ENCODE results near the gene SHQ1. TPM values are rescaled to one million over a fixed set of nuclear protein-coding genes. Genes with fewer than 3 reads are reported as not detected.

The SHQ1 gene
- total and polyA plus RNA-seq, 2 experiments from 2014 or later = 18.3 to 28.7 TPM

DNA sequence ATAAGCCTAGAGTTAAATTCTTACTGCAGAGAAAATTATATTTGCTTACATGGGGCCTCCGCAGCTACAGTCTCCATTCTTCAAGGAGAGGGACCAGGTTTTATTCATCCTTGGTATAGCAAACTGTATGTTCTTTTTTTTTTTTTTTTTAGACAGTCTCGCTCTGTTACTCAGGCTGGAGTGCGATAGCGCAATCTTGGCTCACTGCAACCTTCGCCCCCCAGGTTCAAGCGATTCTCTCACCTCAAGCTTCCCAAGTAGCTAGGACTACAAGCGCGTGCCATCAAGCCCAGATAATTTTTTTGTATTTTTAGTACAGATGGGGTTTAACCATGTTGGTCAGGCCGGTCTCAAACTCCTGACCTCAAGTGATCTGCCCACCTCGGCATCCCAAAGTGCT is 2.1 kb downstream of the SHQ1 start:
- no peak for DNase-seq (ENCODE audit: low spot score)
- Histone ChIP-seq H3K36me3 (ENCODE audit: insufficient read depth) (no peaks in the 10 kb centered on the region), H3K4me3 (no peak overlapping the region), H3K4me2 (no peak overlapping the region), H3K27me3 (ENCODE audit: insufficient read depth) (peaks cover 18% of the 10 kb centered on the region), H3K9me2 (ENCODE audit: insufficient read depth) (no peaks in the 10 kb centered on the region), H3K27ac (ENCODE audit: low read depth) (no peak overlapping the region), H3K4me1 (ENCODE audit: insufficient read depth) (peaks cover 9% of the 10 kb centered on the region), H2AFZ (no peak overlapping the region), H3F3A (replicated peaks; ENCODE audit: low read depth) (no peaks in the 10 kb centered on the region), H4K20me1 (replicated peaks; ENCODE audit: insufficient read depth) (peaks cover 8% of the 10 kb centered on the region), H3K79me2 (replicated peaks; ENCODE audit: insufficient read depth) (peaks cover 35% of the 10 kb centered on the region)
- TF ChIP-seq ZNF114 (CRISPR knock-in tag; IDR thresholded peaks at IDR 0.05) (no peak), ZNF331 (CRISPR knock-in tag; IDR thresholded peaks at IDR 0.05; ENCODE audit: low read depth) (no peak), EZH2 (IDR thresholded peaks at IDR 0.05; ENCODE audit: low read depth, unreplicated experiment) (no peak), CREB1 (CRISPR knock-in tag; IDR thresholded peaks at IDR 0.05; ENCODE audit: low read depth) (no peak), POLR2AphosphoS5 (IDR thresholded peaks at IDR 0.05; ENCODE audit: low read depth) (no peak), EZH2phosphoT487 (IDR thresholded peaks at IDR 0.05; ENCODE audit: unreplicated experiment) (no peak), NANOG (IDR thresholded peaks at IDR 0.05; ENCODE audit: borderline replicate concordance) (no peak)
- TF ChIP-seq, protein P1, sequence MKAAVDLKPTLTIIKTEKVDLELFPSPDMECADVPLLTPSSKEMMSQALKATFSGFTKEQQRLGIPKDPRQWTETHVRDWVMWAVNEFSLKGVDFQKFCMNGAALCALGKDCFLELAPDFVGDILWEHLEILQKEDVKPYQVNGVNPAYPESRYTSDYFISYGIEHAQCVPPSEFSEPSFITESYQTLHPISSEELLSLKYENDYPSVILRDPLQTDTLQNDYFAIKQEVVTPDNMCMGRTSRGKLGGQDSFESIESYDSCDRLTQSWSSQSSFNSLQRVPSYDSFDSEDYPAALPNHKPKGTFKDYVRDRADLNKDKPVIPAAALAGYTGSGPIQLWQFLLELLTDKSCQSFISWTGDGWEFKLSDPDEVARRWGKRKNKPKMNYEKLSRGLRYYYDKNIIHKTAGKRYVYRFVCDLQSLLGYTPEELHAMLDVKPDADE (IDR thresholded peaks at IDR 0.05) = no peak
- TF ChIP-seq, protein P2, sequence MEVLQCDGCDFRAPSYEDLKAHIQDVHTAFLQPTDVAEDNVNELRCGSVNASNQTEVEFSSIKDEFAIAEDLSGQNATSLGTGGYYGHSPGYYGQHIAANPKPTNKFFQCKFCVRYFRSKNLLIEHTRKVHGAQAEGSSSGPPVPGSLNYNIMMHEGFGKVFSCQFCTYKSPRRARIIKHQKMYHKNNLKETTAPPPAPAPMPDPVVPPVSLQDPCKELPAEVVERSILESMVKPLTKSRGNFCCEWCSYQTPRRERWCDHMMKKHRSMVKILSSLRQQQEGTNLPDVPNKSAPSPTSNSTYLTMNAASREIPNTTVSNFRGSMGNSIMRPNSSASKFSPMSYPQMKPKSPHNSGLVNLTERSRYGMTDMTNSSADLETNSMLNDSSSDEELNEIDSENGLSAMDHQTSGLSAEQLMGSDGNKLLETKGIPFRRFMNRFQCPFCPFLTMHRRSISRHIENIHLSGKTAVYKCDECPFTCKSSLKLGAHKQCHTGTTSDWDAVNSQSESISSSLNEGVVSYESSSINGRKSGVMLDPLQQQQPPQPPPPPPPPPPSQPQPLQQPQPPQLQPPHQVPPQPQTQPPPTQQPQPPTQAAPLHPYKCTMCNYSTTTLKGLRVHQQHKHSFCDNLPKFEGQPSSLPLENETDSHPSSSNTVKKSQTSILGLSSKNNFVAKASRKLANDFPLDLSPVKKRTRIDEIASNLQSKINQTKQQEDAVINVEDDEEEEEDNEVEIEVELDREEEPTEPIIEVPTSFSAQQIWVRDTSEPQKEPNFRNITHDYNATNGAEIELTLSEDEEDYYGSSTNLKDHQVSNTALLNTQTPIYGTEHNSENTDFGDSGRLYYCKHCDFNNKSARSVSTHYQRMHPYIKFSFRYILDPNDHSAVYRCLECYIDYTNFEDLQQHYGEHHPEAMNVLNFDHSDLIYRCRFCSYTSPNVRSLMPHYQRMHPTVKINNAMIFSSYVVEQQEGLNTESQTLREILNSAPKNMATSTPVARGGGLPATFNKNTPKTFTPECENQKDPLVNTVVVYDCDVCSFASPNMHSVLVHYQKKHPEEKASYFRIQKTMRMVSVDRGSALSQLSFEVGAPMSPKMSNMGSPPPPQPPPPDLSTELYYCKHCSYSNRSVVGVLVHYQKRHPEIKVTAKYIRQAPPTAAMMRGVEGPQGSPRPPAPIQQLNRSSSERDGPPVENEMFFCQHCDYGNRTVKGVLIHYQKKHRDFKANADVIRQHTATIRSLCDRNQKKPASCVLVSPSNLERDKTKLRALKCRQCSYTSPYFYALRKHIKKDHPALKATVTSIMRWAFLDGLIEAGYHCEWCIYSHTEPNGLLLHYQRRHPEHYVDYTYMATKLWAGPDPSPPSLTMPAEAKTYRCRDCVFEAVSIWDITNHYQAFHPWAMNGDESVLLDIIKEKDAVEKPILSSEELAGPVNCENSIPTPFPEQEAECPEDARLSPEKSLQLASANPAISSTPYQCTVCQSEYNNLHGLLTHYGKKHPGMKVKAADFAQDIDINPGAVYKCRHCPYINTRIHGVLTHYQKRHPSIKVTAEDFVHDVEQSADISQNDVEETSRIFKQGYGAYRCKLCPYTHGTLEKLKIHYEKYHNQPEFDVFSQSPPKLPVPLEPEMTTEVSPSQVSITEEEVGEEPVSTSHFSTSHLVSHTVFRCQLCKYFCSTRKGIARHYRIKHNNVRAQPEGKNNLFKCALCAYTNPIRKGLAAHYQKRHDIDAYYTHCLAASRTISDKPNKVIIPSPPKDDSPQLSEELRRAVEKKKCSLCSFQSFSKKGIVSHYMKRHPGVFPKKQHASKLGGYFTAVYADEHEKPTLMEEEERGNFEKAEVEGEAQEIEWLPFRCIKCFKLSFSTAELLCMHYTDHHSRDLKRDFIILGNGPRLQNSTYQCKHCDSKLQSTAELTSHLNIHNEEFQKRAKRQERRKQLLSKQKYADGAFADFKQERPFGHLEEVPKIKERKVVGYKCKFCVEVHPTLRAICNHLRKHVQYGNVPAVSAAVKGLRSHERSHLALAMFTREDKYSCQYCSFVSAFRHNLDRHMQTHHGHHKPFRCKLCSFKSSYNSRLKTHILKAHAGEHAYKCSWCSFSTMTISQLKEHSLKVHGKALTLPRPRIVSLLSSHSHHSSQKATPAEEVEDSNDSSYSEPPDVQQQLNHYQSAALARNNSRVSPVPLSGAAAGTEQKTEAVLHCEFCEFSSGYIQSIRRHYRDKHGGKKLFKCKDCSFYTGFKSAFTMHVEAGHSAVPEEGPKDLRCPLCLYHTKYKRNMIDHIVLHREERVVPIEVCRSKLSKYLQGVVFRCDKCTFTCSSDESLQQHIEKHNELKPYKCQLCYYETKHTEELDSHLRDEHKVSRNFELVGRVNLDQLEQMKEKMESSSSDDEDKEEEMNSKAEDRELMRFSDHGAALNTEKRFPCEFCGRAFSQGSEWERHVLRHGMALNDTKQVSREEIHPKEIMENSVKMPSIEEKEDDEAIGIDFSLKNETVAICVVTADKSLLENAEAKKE (CRISPR knock-in tag; IDR thresholded peaks at IDR 0.05) = no peak
- H3K27ac Mint-ChIP-seq = no peak overlapping the region
- H3K4me1 Mint-ChIP-seq = peaks cover 20% of the 10 kb centered on the region
- ATAC-seq = no peak
- H3K4me3 Mint-ChIP-seq = no peak overlapping the region
- H3K36me3 Mint-ChIP-seq (ENCODE audit: low read depth) = peaks cover 20% of the 10 kb centered on the region
- peaks cover 9% of the 10 kb centered on the region; the same call in 2 of the 3 replicates for H3K9me3 Mint-ChIP-seq
- peaks cover 16% of the 10 kb centered on the region for H3K27me3 Mint-ChIP-seq (ENCODE audit: insufficient read depth, low read depth, poor library complexity)
